Measurements from ENCODE around the gene SCN5A. TPM values are rescaled to one million over a fixed set of nuclear protein-coding genes. Genes with fewer than 3 reads are reported as not detected.
A peak's percentile ranks its signal among the peaks of the same experiment; 100 is the strongest.

The SCN5A gene
- total RNA-seq, 1 donor from 2014 or later = 166 TPM

- DNase-seq (ENCODE audit: low spot score) = peak; percentile 66
- intact Hi-C loops (cut with DNase I) = loop anchor here (1.0 to 2.0 kb wide), 2 partner anchors 68 to 153 kb away; partner anchors contain the start of gene EXOG
Observed at GRCh38 chr3:38648659-38649499, 608 bp downstream of the SCN5A start.

GRCh38 chr3:38648024-38648658 is 1.3 kb downstream of the SCN5A start:
- intact Hi-C loops (cut with DNase I) = loop anchor here (2.0 kb wide), 1 partner anchor 67 kb away; no protein-coding TSS in a partner anchor
- DNase-seq (ENCODE audit: low spot score) = peak; percentile 51

- DNase-seq (ENCODE audit: low spot score) = no peak
- intact Hi-C loops (cut with DNase I) = no loop called here
Observed at GRCh38 chr3:38647217-38647970, 2.1 kb downstream of the SCN5A start.

GRCh38 chr3:38646630-38647029 is 2.9 kb downstream of the SCN5A start:
- intact Hi-C loops (cut with DNase I) = no loop called here
- peak; percentile 31 for DNase-seq (ENCODE audit: low spot score)

GRCh38 chr3:38646062-38646461 is 3.4 kb downstream of the SCN5A start:
- no peak for DNase-seq (ENCODE audit: low spot score)
- intact Hi-C loops (cut with DNase I) = no loop called here

GRCh38 chr3:38645601-38646000 is 3.9 kb downstream of the SCN5A start:
- intact Hi-C loops (cut with DNase I) = loop anchor here (2.0 kb wide), 1 partner anchor 29 kb away; no protein-coding TSS in a partner anchor
- peak; percentile 75 for DNase-seq (ENCODE audit: low spot score)

- intact Hi-C loops (cut with DNase I) = loop anchor here (2.0 kb wide), 1 partner anchor 28 kb away; no protein-coding TSS in a partner anchor
- peak; percentile 70 for DNase-seq (ENCODE audit: low spot score)
Observed at GRCh38 chr3:38645076-38645475, 4.4 kb downstream of the SCN5A start.

- intact Hi-C loops (cut with DNase I) = loop anchor here (2.0 kb wide), 1 partner anchor 28 kb away; no protein-coding TSS in a partner anchor
- peak; percentile 78 for DNase-seq (ENCODE audit: low spot score)
Observed at GRCh38 chr3:38644662-38645053, 4.8 kb downstream of the SCN5A start.

- intact Hi-C loops (cut with DNase I) = loop anchor here (2.0 kb wide), 1 partner anchor 27 kb away; no protein-coding TSS in a partner anchor
- peak; percentile 70 for DNase-seq (ENCODE audit: low spot score)
Observed at GRCh38 chr3:38644016-38644661, 5.3 kb downstream of the SCN5A start.

GRCh38 chr3:38643592-38643991 is 5.9 kb downstream of the SCN5A start:
- peak; percentile 75 for DNase-seq (ENCODE audit: low spot score)
- intact Hi-C loops (cut with DNase I) = no loop called here

- intact Hi-C loops (cut with DNase I) = no loop called here
- peak; percentile 57 for DNase-seq (ENCODE audit: low spot score)
Observed at GRCh38 chr3:38643090-38643489, 6.4 kb downstream of the SCN5A start.

- DNase-seq (ENCODE audit: low spot score) = peak; percentile 59
- intact Hi-C loops (cut with DNase I) = no loop called here
Observed at GRCh38 chr3:38641461-38642110, 7.9 kb downstream of the SCN5A start.

GRCh38 chr3:38640661-38641452 is 8.6 kb downstream of the SCN5A start:
- intact Hi-C loops (cut with DNase I) = no loop called here
- peak; percentile 73 for DNase-seq (ENCODE audit: low spot score)

GRCh38 chr3:38638354-38638753 is 11.1 kb downstream of the SCN5A start:
- DNase-seq (ENCODE audit: low spot score) = no peak
- intact Hi-C loops (cut with DNase I) = no loop called here

- no peak for DNase-seq (ENCODE audit: low spot score)
- intact Hi-C loops (cut with DNase I) = no loop called here
Observed at GRCh38 chr3:38637906-38638305, 11.6 kb downstream of the SCN5A start.

- DNase-seq (ENCODE audit: low spot score) = no peak
- intact Hi-C loops (cut with DNase I) = no loop called here
Observed at GRCh38 chr3:38636881-38637280, 12.6 kb downstream of the SCN5A start.

GRCh38 chr3:38636464-38636863 is 13.0 kb downstream of the SCN5A start:
- intact Hi-C loops (cut with DNase I) = no loop called here
- DNase-seq (ENCODE audit: low spot score) = no peak

- intact Hi-C loops (cut with DNase I) = no loop called here
- DNase-seq (ENCODE audit: low spot score) = no peak
Observed at GRCh38 chr3:38634111-38634510, 15.4 kb downstream of the SCN5A start.
